Daoy (cell line): ENCODE results near the gene CLCN6. TPM values are rescaled to one million over a fixed set of nuclear protein-coding genes. Genes with fewer than 3 reads are reported as not detected.
A peak's percentile ranks its signal among the peaks of the same experiment; 100 is the strongest.

ENCODE experiments used
- DNase-seq: peaks from one replicate; pipeline ENCODE4 v3.0.0-alpha.2; 2015; ENCODE audit warnings: low read depth
- total RNA-seq: library from RNA; depleted of rRNA; stranded (reverse); fragments of >200 nt; shearing (Covaris generic); gene quantifications from 2 replicates; pipeline ENCODE4 v1.2.3, GENCODE V29; 2014

CLCN6 gene
- total RNA-seq, 1 experiment from 2014 or later = 12.4 TPM

DNA sequence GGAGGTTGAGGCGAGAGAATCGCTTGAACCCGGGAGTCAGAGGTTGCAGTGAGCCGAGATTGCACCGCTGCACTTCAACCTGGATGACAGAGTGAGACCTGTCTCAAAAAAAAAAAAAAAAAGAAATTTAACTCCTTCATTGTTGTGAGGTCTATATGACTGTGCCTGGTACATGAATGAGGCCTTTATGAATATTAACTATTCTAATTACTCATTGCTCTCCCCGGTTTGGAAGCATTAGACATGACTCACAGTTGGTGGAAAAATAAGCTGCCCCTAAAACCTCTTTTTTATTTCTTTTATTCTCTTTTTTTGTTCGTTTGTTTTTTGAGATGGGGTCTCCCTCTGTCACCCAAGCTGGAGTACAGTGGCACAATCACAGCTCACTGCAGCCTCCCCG is 49.4 kb downstream of the CLCN6 start:
- DNase-seq = no peak

DNA sequence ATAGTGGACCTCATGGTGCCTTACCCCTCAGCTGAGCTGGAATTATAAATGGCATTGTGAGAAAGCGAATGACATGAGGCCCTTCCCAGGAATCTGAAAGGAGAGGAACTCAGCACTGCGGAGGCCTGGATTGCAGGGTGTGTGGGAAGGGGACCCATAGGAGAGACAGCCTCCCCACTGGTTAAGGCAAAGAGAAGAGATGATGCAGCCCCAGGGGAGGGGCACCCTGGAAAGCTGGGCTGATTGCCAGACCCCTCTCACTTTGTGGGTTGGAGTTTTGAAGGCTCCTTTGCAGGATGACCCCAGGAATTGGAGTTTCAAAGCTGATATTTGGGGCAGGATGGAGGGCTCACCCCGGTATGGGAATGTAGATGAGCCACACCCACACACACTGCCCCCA is 50.7 kb downstream of the CLCN6 start:
- DNase-seq = no peak

- DNase-seq = no peak
Measured at GRCh38 chr1:11857164-11857851, 51.3 kb downstream of the CLCN6 start.

- no peak for DNase-seq
Measured at GRCh38 chr1:11858158-11858557, 52.2 kb downstream of the CLCN6 start.

DNA sequence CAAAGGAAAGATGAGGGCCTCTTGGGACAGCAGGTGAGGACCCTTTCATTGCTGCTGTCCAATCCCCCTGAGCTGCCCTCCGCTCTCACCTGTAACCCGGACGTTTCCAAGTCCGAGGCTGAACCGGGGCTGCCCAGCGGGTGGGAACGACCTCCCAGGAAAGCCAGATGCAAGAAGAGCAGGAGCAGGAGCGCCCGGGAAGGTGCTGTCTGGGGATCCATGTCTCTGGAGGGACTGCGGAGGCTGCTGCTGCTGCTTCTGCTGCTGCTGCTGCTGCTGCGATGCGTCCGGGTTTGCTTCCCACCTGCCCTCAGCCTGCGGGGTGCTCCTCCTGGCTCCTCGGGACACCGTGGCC is 52.6 kb downstream of the CLCN6 start, which contains the start of gene NPPB:
Gene NPPB, minus strand, starts transcription at position 333 of the 355 bp plus-strand sequence. Its CDS starts 112 bp downstream, at position 221.
- no peak for DNase-seq

GRCh38 chr1:11858968-11859871 is 53.2 kb downstream of the CLCN6 start:
- DNase-seq = peak; percentile 86

DNA sequence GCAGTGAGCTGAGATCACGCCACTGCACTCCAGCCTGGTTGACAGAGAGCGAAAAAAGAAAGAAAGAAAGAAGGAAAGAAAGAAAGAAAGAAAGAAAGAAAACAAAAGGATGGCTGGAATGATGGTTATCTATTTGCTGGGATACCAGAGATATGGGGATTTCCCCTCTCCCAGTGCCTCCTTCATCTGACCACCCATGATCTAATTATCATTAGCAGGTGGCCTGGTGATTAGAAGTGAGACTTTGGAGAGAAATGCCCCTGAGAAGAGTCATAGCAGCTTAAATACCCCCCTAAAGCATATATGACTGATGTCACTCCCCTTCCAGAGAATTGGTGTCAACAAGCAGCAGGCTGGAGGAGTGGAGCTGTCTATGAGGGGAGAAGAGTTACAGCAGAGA is 54.1 kb downstream of the CLCN6 start:
- DNase-seq = no peak

- no peak for DNase-seq
Measured at GRCh38 chr1:11860587-11860986, 54.6 kb downstream of the CLCN6 start.

DNA sequence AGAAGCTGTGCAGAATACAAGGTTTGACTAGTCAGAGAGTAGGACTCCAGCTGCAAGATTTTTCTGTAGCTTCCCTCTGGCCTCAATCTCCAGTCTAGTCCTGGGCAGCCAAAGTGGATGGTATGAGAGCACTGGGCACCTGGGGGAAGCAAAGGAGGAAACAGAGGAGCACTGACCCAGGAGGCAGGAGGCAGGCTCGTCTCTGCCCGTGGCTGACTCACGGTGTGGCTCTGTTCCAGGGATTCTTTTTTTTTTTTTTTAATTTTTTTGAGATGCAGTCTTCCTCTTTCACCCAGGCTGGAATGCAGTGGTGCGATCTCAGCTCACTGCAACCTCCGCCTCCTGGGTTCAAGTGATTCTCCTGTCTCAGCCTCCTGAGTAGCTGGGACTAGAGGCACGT is 56.9 kb downstream of the CLCN6 start:
- DNase-seq = peak; percentile 57

- DNase-seq = peak; percentile 30
Measured at GRCh38 chr1:11868331-11868980, 62.5 kb downstream of the CLCN6 start.

DNA sequence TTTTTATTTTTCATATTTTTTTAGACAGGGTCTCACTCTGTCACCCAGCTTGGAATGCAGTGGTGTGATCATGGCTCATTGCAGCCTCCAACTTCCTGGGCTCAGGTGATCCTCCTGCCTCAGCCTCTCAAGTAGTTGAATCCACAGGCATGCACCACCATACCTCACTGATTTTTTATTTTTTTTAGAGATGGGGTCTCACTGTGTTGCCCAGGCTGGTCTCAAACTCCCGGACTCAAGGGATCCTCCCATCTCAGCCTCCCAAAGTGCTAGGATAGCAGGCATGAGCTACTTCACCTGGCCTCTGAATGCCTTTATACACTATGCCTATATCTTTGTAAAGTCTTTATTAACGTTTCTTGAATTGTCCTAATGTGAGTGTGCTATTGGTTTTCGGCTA is 63.1 kb downstream of the CLCN6 start:
- DNase-seq = no peak

DNA sequence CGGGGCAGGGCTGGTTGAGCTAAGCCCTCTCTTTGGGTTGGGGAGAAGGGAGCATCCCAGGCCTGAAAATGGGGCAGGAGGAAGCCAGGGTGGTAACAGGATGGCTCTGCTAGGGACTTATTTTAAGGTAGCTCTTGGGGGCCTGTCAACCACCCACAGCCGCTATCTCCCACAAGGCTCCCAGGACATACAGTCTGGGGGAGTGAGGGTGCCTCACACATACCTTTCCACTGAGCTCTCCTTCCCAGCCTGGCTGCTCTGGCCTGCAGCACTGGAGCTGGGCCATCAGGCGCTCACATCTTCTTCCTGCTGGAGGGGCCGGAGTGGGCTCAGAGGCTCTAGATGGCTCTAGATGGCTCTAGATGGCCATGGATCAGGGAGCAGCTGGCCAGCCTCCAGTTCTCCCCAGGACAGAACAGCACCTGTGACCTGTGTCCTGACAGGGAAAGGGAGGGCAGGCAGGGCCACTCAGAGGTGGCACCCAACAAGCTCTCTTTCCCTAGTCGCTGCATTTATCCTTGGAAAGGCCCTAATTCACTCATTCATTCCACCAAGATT is 63.7 kb downstream of the CLCN6 start:
- DNase-seq = no peak

- DNase-seq = no peak
Measured at GRCh38 chr1:11872545-11872944, 66.6 kb downstream of the CLCN6 start.

GRCh38 chr1:11873395-11874257 is 67.6 kb downstream of the CLCN6 start:
- no peak for DNase-seq

DNA sequence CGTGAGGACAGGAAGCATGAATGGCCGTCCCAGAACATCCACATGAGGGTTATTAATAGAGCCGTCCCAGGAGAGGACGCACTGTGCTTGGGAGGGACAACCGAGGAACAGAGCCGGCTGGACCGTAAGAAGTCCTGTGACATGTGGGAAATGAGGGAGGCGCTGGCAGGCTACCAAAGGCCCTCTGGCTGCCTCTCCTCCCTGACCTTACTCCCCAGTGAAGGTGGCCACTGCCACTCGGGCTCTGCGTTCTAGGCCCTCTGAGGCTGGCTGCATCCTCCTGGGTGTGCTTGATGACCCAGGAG is 68.2 kb downstream of the CLCN6 start:
- no peak for DNase-seq

- DNase-seq = no peak
Measured at GRCh38 chr1:11874624-11875023, 68.6 kb downstream of the CLCN6 start.

- no peak for DNase-seq
Measured at GRCh38 chr1:11875094-11875493, 69.1 kb downstream of the CLCN6 start.

DNA sequence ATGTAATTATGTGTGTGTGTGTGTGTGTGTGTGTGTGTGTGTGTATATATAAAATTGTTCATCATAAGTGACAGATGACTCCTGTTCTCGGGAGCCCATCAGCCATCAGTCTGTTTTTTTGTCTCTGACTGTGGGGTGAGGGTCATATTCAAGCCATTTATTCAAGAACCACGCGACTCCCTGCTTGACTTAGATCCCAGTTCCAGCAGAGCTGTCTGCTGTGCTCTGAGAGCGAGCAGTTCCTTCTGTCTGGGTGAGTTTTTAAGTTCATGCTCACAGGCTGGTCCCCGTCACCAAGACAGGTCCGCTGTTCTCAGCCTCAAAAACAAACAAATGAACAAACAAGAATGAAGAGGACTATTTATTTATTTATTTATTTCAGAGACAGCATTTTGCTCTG is 71.1 kb downstream of the CLCN6 start:
- no peak for DNase-seq

- no peak for DNase-seq
Measured at GRCh38 chr1:11878081-11878890, 72.3 kb downstream of the CLCN6 start.

GRCh38 chr1:11878891-11879190 is 72.8 kb downstream of the CLCN6 start:
- no peak for DNase-seq
